ENCODE measurements around the gene SGPP2.

DNA sequence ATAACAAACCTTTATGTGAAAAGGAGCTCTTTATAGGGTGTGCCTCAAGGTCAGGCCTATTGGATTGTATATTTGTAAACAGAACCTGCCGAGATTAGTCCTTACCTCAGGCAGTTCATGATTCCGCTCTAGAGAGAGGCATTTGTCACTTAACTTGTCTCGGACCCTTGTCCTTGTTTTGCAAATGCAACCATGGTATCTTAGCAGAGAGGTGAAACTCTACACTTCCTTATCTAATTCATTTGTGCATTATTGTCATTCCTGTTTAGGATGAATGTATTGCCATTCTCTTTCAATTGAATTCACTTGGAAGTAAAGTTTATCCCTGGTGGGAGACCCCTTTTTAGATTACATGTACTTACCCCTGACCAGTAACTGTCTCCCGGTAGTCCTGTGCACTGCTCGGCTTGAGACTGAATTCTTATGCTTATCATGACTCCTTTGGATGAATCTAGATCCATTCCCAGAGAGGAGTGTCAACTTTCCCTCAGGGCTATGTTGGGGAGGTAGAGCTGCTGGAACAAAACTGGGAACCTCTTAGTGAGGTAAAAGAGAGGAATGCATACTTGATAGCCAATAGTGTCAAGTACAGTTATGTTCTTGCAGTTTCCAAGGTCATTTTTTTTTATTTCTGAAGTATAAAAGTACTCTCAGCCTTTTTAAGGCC is 46.6 kb downstream of the SGPP2 start:
- TF ChIP-seq TAF1 (IDR thresholded peaks at IDR 0.05; ENCODE audit: low read depth, low read length) (no peak), POLR2AphosphoS5 (IDR thresholded peaks at IDR 0.05; ENCODE audit: low read depth, low read length) (no peak), POLR2A (IDR thresholded peaks at IDR 0.05; ENCODE audit: low read depth, low read length) (no peak), PAX5 (IDR thresholded peaks at IDR 0.05; ENCODE audit: insufficient read depth, low read length, severe bottlenecking) (no peak)

All from GM12891 (cell line).